ENCODE results near the gene AQP1. TPM values are rescaled to one million over a fixed set of nuclear protein-coding genes. Genes with fewer than 3 reads are reported as not detected.

Gene AQP1
- total and polyA plus RNA-seq, 2 of the 13 experiments (the other 11 are each of a cell fraction or from before 2014, with no cell fraction given) = not detected

GRCh38 chr7:30899630-30900029, 12.0 kb upstream of the AQP1 start:
- Histone ChIP-seq H3K9ac (ENCODE audit: insufficient read depth, low read depth, low read length) (no peak overlapping the region), H3K27ac (ENCODE audit: extremely low read length, insufficient read depth, low read length) (no peak overlapping the region), H3K4me1 (ENCODE audit: insufficient read depth, low read length) (no peaks in the 10 kb centered on the region), H4K20me1 (ENCODE audit: insufficient read depth, low read length) (no peaks in the 10 kb centered on the region), H3K4me2 (ENCODE audit: low read depth, low read length) (no peak overlapping the region), H3K79me2 (ENCODE audit: insufficient read depth, low read length) (no peaks in the 10 kb centered on the region), H3K4me3 (replicated peaks in 1 of 3; ENCODE audit: insufficient read depth in 1 of 3, low read depth in 2 of 3, low read length in 3 of 3) (no peak overlapping the region), H2AFZ (ENCODE audit: low read length) (no peak overlapping the region), H3K9me3 (ENCODE audit: low read length) (no peaks in the 10 kb centered on the region), H3K36me3 (replicated peaks in 1 of 2; ENCODE audit: control insufficient read depth in 1 of 2, insufficient read depth in 2 of 2, low read length in 2 of 2) (no peaks in the 10 kb centered on the region), H3K27me3 (ENCODE audit: control insufficient read depth in 1 of 2, insufficient read depth in 2 of 2, low read length in 2 of 2) (peaks cover 0 to 3% of the 10 kb centered on the region in 2 experiments; a peak in 2 of 5 replicates)
- 9% methylated on average over 5 of the region's 6 CpGs for WGBS (ENCODE audit: low lambda C conversion rate)
- ChIA-PET POLR2A (no interaction called here), CTCF (ENCODE audit: low intra/inter-chr PET ratio, low total read pairs) (no interaction called here)
- FAIRE-seq = no peak
- no TSS peak for BruUV-seq (replicated peaks)
- TF ChIP-seq SMARCC2 (IDR thresholded peaks at IDR 0.05) (no peak), CENPT (CRISPR knock-in tag; IDR thresholded peaks at IDR 0.05; ENCODE audit: low read depth) (no peak)
- intact Hi-C loops (cut with micrococcal nuclease; ENCODE audit: unreplicated experiment) (no loop called here), in situ Hi-C loops (cut with HindIII; ENCODE audit: extremely low pct_ligation_motif_present, low pct_unique_long_range_greater_than_20kb) (no loop called here)
- DNase-seq (ENCODE audit: low spot score) = no peak
- no peak for ATAC-seq

GRCh38 chr7:30900053-30900452, 11.6 kb upstream of the AQP1 start:
- no peak overlapping the region for H3K27ac ChIP-seq (ENCODE audit: extremely low read length, insufficient read depth, low read length)
- no peak overlapping the region for H2AFZ ChIP-seq (ENCODE audit: low read length)
- H3K4me1 ChIP-seq (ENCODE audit: insufficient read depth, low read length) = no peaks in the 10 kb centered on the region
- no peaks in the 10 kb centered on the region for H3K79me2 ChIP-seq (ENCODE audit: insufficient read depth, low read length)
- H4K20me1 ChIP-seq (ENCODE audit: insufficient read depth, low read length) = no peaks in the 10 kb centered on the region
- no peak overlapping the region for H3K4me3 ChIP-seq (replicated peaks in 1 of 3; ENCODE audit: insufficient read depth in 1 of 3, low read depth in 2 of 3, low read length in 3 of 3)
- no peak overlapping the region for H3K4me2 ChIP-seq (ENCODE audit: low read depth, low read length)
- CTCF ChIA-PET (ENCODE audit: low intra/inter-chr PET ratio, low total read pairs) = no interaction called here
- in situ Hi-C loops (cut with HindIII; ENCODE audit: extremely low pct_ligation_motif_present, low pct_unique_long_range_greater_than_20kb) (no loop called here), intact Hi-C loops (cut with micrococcal nuclease; ENCODE audit: unreplicated experiment) (no loop called here)
- no TSS peak for BruUV-seq (replicated peaks)
- no peak overlapping the region for H3K9ac ChIP-seq (ENCODE audit: insufficient read depth, low read depth, low read length)
- H3K36me3 ChIP-seq (replicated peaks in 1 of 2; ENCODE audit: control insufficient read depth in 1 of 2, insufficient read depth in 2 of 2, low read length in 2 of 2) = no peaks in the 10 kb centered on the region
- no peak for TF ChIP-seq MAFG (CRISPR knock-in tag; IDR thresholded peaks at IDR 0.05)
- POLR2A ChIA-PET = no interaction called here
- FAIRE-seq (no peak), DNase-seq (ENCODE audit: low spot score) (no peak), ATAC-seq (no peak)
- H3K27me3 ChIP-seq (ENCODE audit: control insufficient read depth in 1 of 2, insufficient read depth in 2 of 2, low read length in 2 of 2) = peaks cover 0 to 2% of the 10 kb centered on the region in 2 experiments; a peak in 2 of 5 replicates
- WGBS (ENCODE audit: low lambda C conversion rate) = 5% methylated on average over 5 of the region's 9 CpGs
- H3K9me3 ChIP-seq (ENCODE audit: low read length) = no peaks in the 10 kb centered on the region
